Panc1 (cell line): ENCODE results near the gene CALML4. TPM values are rescaled to one million over a fixed set of nuclear protein-coding genes. Genes with fewer than 3 reads are reported as not detected.

ENCODE experiments used
- ATAC-seq: fragments of 200-7000 bp; cut with Tn5 transposase; 2 replicates; pipeline ENCODE4 v1.9.1; 2020; ENCODE audit warnings: mild to moderate bottlenecking, moderate library complexity
- BruUV-seq: library from RNA; stranded (reverse); fragments of 400-500 nt; replicated peaks from 2 replicates; lab custom pipeline; 2021; lab: Mats Ljungman, UMichigan
- CTCF ChIA-PET: fragments of 300-600 bp; sonication (Branson Sonifier 250); formaldehyde crosslinking; loops from one replicate; lab custom pipeline; 2022; ENCODE audit warnings: antibody characterized with exemption; lab: Charles Lee
- POLR2A ChIA-PET: fragments of 300-600 bp; sonication (Branson Sonifier 250); formaldehyde crosslinking; loops from one replicate; lab custom pipeline; 2022; ENCODE audit warnings: antibody characterized with exemption; lab: Charles Lee
- DNase-seq: peaks from one replicate; pipeline ENCODE4 v3.0.0-alpha.2; 2010; ENCODE audit warnings: low read depth, low spot score
- H3K27ac ChIP-seq: 2 replicates; pipeline ENCODE4 v1.5.1; 2011; ENCODE audit warnings: mild to moderate bottlenecking, low read length, inconsistent platforms
- H3K27me3 ChIP-seq: fragments of 200-500 bp; sonication (Bioruptor generic); 2 replicates; pipeline ENCODE4 v1.6.0; 2014; ENCODE audit warnings: low read length, inconsistent platforms; ENCODE audit not compliant: control insufficient read depth, insufficient read depth
- H3K36me3 ChIP-seq: fragments of 200-500 bp; sonication (Bioruptor generic); 2 replicates; pipeline ENCODE4 v1.5.1; 2014; ENCODE audit warnings: inconsistent platforms, mild to moderate bottlenecking, low read length, moderate library complexity; ENCODE audit not compliant: control insufficient read depth, insufficient read depth
- H3K4me1 ChIP-seq: 2 replicates; pipeline ENCODE4 v1.5.1; 2011; ENCODE audit warnings: inconsistent platforms, mild to moderate bottlenecking, low read length, moderate library complexity; ENCODE audit not compliant: control insufficient read depth, insufficient read depth
- H3K4me3 ChIP-seq, 2 experiments: 2 replicates each; pipeline ENCODE4 v1.5.1; 2011 to 2012; ENCODE audit warnings: low read depth in 2 of 2, low read length in 2 of 2, mild to moderate bottlenecking in 2 of 2, inconsistent platforms in 1 of 2, moderate library complexity in 1 of 2
- H3K9me3 ChIP-seq: fragments of 200-500 bp; sonication (Bioruptor generic); 2 replicates; pipeline ENCODE4 v1.5.1; 2014; ENCODE audit warnings: low read depth, mild to moderate bottlenecking, inconsistent platforms, low read length, moderate library complexity; ENCODE audit not compliant: control insufficient read depth, insufficient read depth
- POLR2AphosphoS5 ChIP-seq: IDR thresholded peaks from 2 replicates; pipeline ENCODE4 v1.6.1; 2012; ENCODE audit warnings: mild to moderate bottlenecking, low read depth, low read length, moderate library complexity
- SIN3A ChIP-seq: IDR thresholded peaks from 2 replicates; pipeline ENCODE4 v1.6.1; 2012; ENCODE audit warnings: low read depth, mild to moderate bottlenecking, low read length, moderate library complexity, borderline replicate concordance; ENCODE audit not compliant: insufficient read depth
- TCF7L2 ChIP-seq: IDR thresholded peaks from 2 replicates; pipeline ENCODE4 v1.6.1; 2011; ENCODE audit warnings: mild to moderate bottlenecking, low read depth, low read length, inconsistent platforms
- in situ Hi-C: cut with HindIII; loops from 2 replicates; pipeline ENCODE4 v1.10.0; 2016; ENCODE audit warnings: low sequenced_read_pairs, low pct_unique_long_range_greater_than_20kb
- intact Hi-C: fragments of 100-400 bp; cut with micrococcal nuclease; formaldehyde crosslinking; loops from one replicate; pipeline ENCODE4 v1.10.0; 2022; ENCODE audit not compliant: unreplicated experiment
- total RNA-seq: library from RNA; stranded (reverse); gene quantifications from one replicate; pipeline ENCODE4 v1.2.1, GENCODE V29; 2021; ENCODE audit not compliant: unreplicated experiment
- TF ChIP-seq, protein P1 (sequence below): fragments of 450-650 bp; IDR thresholded peaks from 2 replicates; pipeline ENCODE4 v1.5.1; 2017; ENCODE audit warnings: mild to moderate bottlenecking
- TF ChIP-seq, protein P2 (sequence below), 2 experiments: IDR thresholded peaks; 2 replicates each; pipeline ENCODE4 v1.6.1; 2011 to 2012; ENCODE audit warnings: low read depth in 2 of 2, control low read depth in 1 of 2, low read length in 1 of 2, mild to moderate bottlenecking in 1 of 2, moderate library complexity in 1 of 2; ENCODE audit not compliant: insufficient read depth in 1 of 2

CALML4 gene
- total RNA-seq, 1 experiment from 2014 or later = 5.4 TPM

DNA sequence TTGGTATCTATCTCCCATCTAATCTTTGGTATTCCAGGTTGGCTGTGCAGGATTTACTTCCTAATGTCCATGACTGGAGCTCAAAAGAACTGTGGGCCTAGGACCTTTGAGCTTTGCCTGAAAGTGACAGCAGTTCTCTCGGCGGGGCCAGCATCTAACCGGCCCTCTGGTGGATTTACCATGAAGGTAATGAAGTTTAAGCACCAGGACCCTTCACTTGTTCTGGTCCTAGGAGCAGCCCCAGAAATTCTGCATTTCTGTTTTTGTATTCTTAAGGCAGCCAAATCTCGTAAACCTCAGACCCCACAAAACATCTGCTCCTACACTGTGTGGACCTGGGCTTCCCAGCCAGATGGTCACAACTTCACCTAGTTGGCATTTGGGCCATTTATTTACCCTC is 13.0 kb downstream of the CALML4 start:
- ChIA-PET CTCF (no interaction called here), POLR2A (interaction anchor here (0.6 kb wide), 1 partner anchor 324 kb away, joined by 3 read pairs; no protein-coding TSS in a partner anchor)
- no peaks in the 10 kb centered on the region for H3K27me3 ChIP-seq
- DNase-seq (no peak), ATAC-seq (no peak)
- H3K4me1 ChIP-seq = no peaks in the 10 kb centered on the region; the same call in 1 of the 2 replicates
- peaks cover 33% of the 10 kb centered on the region for H3K36me3 ChIP-seq
- TF ChIP-seq, protein P1, sequence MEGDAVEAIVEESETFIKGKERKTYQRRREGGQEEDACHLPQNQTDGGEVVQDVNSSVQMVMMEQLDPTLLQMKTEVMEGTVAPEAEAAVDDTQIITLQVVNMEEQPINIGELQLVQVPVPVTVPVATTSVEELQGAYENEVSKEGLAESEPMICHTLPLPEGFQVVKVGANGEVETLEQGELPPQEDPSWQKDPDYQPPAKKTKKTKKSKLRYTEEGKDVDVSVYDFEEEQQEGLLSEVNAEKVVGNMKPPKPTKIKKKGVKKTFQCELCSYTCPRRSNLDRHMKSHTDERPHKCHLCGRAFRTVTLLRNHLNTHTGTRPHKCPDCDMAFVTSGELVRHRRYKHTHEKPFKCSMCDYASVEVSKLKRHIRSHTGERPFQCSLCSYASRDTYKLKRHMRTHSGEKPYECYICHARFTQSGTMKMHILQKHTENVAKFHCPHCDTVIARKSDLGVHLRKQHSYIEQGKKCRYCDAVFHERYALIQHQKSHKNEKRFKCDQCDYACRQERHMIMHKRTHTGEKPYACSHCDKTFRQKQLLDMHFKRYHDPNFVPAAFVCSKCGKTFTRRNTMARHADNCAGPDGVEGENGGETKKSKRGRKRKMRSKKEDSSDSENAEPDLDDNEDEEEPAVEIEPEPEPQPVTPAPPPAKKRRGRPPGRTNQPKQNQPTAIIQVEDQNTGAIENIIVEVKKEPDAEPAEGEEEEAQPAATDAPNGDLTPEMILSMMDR = no peak
- TF ChIP-seq SIN3A (no peak), POLR2AphosphoS5 (no peak), TCF7L2 (no peak)
- TF ChIP-seq, protein P2, sequence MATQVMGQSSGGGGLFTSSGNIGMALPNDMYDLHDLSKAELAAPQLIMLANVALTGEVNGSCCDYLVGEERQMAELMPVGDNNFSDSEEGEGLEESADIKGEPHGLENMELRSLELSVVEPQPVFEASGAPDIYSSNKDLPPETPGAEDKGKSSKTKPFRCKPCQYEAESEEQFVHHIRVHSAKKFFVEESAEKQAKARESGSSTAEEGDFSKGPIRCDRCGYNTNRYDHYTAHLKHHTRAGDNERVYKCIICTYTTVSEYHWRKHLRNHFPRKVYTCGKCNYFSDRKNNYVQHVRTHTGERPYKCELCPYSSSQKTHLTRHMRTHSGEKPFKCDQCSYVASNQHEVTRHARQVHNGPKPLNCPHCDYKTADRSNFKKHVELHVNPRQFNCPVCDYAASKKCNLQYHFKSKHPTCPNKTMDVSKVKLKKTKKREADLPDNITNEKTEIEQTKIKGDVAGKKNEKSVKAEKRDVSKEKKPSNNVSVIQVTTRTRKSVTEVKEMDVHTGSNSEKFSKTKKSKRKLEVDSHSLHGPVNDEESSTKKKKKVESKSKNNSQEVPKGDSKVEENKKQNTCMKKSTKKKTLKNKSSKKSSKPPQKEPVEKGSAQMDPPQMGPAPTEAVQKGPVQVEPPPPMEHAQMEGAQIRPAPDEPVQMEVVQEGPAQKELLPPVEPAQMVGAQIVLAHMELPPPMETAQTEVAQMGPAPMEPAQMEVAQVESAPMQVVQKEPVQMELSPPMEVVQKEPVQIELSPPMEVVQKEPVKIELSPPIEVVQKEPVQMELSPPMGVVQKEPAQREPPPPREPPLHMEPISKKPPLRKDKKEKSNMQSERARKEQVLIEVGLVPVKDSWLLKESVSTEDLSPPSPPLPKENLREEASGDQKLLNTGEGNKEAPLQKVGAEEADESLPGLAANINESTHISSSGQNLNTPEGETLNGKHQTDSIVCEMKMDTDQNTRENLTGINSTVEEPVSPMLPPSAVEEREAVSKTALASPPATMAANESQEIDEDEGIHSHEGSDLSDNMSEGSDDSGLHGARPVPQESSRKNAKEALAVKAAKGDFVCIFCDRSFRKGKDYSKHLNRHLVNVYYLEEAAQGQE (IDR thresholded peaks at IDR 0.05; ENCODE audit: insufficient read depth in 1 of 2, low read depth in 2 of 2, low read length in 1 of 2) = no peak
- no peak overlapping the region for H3K4me3 ChIP-seq
- H3K27ac ChIP-seq = no peak overlapping the region
- BruUV-seq = no TSS peak
- no peaks in the 10 kb centered on the region for H3K9me3 ChIP-seq
- intact Hi-C loops (no loop called here), in situ Hi-C loops (no loop called here)

DNA sequence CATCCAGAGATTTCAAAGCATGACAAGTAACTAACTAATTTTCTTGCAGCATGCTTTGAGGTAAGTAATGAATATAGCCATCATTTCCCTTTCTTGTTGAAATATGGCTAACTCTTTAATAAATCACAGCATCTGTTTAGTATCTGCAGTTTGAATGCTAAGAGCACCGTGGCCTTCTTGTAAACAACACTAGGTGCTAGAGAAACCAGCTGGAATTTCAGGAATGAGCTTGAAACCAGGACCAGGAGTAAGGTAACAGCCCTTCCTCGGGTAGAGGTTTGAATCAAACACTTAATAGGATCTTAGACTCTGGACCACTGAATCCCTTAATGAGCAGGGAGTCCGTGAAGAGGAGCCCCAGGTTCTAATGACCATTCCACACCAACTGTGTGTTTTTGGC is 13.6 kb downstream of the CALML4 start:
- no peak for ATAC-seq
- intact Hi-C loops (no loop called here), in situ Hi-C loops (no loop called here)
- Histone ChIP-seq H3K4me3 (no peak overlapping the region), H3K4me1 (peaks cover 3% of the 10 kb centered on the region; the same call in 1 of the 2 replicates), H3K9me3 (no peaks in the 10 kb centered on the region), H3K27me3 (no peaks in the 10 kb centered on the region), H3K27ac (no peak overlapping the region), H3K36me3 (peaks cover 35% of the 10 kb centered on the region)
- no peak for DNase-seq
- POLR2A ChIA-PET = no interaction called here
- TF ChIP-seq POLR2AphosphoS5 (no peak), SIN3A (no peak), TCF7L2 (no peak)
- TF ChIP-seq, protein P1 = no peak
- TF ChIP-seq, protein P2 (IDR thresholded peaks at IDR 0.05; ENCODE audit: insufficient read depth in 1 of 2, low read depth in 2 of 2, low read length in 1 of 2) = no peak
- no TSS peak for BruUV-seq
- CTCF ChIA-PET = no interaction called here
